GM19324 (cell line): ENCODE results near the gene ZNF862.
"Not testable (repeated sequence)": the region's sequence is repeated elsewhere in the genome, so short reads cannot be mapped to it uniquely, and the experiment has no call there.

Experiments used
- ATAC-seq: cut with Tn5 transposase; IDR thresholded peaks from one replicate; pipeline ENCODE4 v1.9.1; 2021; ENCODE audit warnings: mild to moderate bottlenecking, moderate library complexity; ENCODE audit not compliant: unreplicated experiment, low FRiP score

Gene ZNF862

GRCh38 chr7:149912126-149912525, 74.0 kb downstream of the ZNF862 start:
- not testable (repeated sequence) for ATAC-seq
